LNCaP clone FGC (cell line): ENCODE data around the gene KCNA5.

Source experiments
- DNase-seq: peaks from one replicate; pipeline ENCODE4 v3.0.0-alpha.2; 2011; ENCODE audit warnings: low read depth
- H3K4me3 ChIP-seq: 2 replicates; pipeline ENCODE4 v1.5.1; 2011; ENCODE audit warnings: mild to moderate bottlenecking, low read depth, low read length, control low read depth
- TF ChIP-seq, protein P1 (sequence below): IDR thresholded peaks from 2 replicates; pipeline ENCODE4 v1.5.1; 2012; ENCODE audit warnings: mild to moderate bottlenecking; ENCODE audit not compliant: control insufficient read depth, insufficient read depth; ENCODE audit errors: extremely low read depth

KCNA5 gene

DNA sequence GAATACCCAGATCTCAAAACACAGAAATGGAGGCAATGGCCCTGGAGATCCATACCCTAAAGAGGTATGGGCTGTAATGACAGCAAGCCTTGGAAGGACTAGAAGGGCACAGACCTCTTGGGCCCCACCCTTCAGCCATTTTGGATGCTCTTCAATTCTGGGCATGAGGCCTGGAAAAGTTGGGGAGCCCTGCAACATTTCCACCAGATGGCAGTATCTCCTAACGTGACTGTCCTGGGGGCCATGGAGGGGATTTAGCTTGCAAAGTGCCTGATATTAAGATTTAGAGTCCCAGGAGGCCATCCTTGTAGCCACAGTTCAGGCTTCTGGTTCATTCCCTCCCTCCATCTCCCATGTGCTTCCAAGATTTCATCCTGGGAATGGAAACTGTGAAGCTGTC is 30.2 kb downstream of the KCNA5 start:
- TF ChIP-seq, protein P1, sequence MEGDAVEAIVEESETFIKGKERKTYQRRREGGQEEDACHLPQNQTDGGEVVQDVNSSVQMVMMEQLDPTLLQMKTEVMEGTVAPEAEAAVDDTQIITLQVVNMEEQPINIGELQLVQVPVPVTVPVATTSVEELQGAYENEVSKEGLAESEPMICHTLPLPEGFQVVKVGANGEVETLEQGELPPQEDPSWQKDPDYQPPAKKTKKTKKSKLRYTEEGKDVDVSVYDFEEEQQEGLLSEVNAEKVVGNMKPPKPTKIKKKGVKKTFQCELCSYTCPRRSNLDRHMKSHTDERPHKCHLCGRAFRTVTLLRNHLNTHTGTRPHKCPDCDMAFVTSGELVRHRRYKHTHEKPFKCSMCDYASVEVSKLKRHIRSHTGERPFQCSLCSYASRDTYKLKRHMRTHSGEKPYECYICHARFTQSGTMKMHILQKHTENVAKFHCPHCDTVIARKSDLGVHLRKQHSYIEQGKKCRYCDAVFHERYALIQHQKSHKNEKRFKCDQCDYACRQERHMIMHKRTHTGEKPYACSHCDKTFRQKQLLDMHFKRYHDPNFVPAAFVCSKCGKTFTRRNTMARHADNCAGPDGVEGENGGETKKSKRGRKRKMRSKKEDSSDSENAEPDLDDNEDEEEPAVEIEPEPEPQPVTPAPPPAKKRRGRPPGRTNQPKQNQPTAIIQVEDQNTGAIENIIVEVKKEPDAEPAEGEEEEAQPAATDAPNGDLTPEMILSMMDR = no peak
- no peak overlapping the region for H3K4me3 ChIP-seq
- DNase-seq = no peak

DNA sequence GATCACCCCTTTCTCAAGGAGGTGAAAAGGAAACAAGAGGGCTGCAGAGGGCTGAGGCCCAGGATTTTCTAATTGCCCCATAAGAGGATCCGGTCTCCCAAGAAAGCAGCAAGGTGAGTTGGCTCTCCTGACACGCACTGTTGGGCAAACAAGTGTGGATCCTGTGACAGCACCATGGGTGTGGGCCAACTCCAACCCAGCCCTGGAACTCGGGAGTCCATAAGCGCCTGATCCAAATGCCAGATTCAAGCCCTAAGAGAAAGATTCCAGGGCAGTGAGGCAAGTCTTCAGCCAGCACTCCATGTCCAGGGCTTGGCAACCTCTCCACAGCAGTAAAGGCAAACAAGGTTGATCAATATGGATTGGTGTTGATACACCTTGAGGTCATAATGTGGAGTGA is 33.1 kb downstream of the KCNA5 start:
- peak; percentile 64 for DNase-seq
- no peak overlapping the region for H3K4me3 ChIP-seq
- TF ChIP-seq, protein P1 = no peak

DNA sequence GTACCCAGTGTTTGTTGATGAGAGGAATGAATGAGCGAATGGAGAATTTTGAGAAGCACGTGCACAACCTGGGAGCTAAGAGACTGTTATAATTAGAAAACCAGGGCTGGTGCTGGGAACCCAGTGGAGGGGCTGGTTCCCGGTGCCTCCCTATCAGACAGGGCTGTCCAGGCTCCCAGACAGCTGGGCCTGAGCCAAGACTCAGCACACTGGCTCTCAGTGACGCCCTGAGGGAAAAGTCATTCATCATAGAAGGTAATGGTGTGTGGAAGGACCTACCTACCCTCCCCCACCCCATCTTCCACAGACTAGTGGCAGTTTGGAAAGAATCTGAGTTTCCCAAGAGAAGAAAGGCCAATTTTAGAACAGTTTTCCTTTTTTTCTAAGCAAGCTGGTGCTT is 34.7 kb downstream of the KCNA5 start:
- DNase-seq = no peak
- H3K4me3 ChIP-seq = no peak overlapping the region
- TF ChIP-seq, protein P1 = no peak

DNA sequence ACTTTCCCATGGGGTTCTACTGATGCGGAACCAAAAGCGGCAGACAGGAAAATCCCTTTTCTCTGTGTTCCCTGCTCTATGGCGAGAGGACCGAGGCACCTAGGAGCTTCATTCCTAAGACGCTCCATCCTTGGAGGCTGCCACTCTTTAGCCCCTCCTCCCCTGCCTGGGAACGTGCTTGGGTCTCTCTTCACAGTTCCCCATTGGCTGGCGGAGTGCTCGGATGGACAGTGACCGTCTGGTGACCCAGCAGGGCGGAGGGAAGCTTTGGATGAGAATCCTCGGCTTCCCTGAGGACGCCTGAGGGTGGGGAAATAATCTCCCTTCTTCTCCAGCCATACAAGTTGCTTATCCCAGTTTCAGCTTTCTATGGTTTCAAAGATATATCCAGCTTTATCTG is 37.3 kb downstream of the KCNA5 start:
- TF ChIP-seq, protein P1 = no peak
- no peak overlapping the region for H3K4me3 ChIP-seq
- DNase-seq = no peak

DNA sequence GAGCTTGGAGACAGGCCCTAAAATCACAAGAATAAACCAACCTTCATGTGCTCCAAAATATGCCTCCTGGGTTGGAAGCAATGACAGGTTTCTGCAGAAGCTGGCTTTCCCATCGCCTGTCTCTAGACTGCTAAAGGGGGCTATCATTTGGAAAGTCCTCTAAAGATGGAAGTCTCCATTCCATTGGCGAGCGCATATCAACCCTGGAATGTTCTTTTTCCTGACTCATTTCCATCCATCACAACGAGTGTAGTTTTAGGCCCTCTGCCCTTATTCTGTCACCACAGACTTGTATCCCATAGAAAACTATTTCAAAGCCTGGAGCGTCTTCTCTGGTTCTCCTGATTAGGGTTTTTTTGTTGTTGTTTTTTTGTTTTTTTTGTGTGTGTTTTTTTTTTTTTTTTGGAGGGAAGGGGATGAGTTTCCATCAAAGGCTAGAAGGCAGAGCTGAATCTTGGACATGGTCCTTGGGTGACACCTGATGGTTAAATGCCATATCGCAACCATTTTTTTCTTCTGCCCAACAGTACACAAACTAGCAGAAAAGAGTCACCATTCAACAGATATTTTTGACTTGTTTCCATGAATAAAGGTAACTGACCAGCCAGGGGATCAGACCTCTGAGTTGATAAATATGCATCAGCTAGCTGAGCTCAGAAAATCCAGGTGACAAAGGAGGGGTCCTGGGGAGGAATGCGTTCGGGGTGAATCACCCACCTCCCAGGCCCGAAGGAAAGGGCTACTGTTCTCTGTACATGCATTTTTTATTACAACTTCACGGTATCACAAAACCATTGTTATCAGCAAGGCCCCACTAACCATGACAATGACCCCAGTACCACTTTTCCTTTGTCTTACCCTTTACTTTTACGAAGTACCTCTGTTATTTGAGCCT is 40.5 kb downstream of the KCNA5 start:
- TF ChIP-seq, protein P1 = peak; percentile 80
- DNase-seq = no peak
- no peak overlapping the region for H3K4me3 ChIP-seq

DNA sequence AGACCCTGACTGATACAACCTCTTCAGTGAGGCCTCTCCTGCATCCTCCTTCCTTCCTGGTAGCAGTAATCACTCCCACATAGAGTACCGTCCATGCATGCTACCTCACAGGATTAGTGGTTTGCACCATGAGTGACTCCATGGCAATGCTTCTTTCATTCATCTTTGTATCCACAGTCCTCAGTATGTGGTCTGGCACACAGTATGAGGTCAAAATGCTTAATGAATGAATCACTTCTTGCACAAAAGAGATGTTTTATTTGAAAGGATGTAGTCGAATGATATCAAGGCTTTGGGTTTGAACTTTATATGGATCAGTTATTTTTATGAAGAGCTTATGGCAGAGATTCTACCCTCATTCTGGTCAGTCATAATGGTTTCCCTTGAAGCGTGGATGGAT is 42.2 kb downstream of the KCNA5 start:
- TF ChIP-seq, protein P1 = no peak
- H3K4me3 ChIP-seq = no peak overlapping the region
- no peak for DNase-seq

DNA sequence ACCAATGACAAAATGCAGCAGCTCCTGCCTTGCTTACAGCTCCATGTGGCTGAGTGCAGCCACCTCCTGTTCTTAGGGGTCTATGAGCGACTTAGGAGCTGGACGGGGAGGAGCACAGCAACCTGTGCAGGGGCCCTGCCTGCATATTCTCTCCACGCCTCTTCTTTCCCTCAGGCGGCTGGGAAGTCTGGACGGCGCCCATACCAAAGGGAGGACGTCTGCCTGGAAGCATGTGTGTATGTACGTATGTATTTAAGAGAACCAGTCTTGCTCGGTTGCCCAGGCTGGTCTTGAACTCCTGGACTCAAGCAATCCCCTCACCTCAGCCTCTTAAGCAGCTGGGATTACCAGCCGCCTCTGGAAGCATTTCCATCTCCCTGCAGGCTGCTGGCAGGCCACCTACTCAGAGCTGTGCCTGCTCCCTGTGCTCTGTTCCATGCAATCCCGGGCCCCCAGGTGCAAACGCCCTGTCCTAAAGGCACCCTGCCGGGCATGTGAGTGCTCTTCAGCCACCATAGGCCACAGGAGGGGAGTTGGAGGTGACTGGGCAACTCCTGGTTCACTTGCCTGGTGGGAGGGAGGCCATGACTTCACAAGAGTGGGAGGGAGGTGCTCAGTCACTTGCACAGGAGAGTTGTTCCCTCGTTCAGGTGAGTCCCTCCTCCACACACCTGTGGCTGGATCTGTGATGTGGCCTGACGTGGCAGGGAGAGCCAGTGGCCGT is 44.3 kb downstream of the KCNA5 start:
- no peak overlapping the region for H3K4me3 ChIP-seq
- TF ChIP-seq, protein P1 = no peak
- DNase-seq = no peak
